Liver (tissue), 9 donors: ENCODE measurements around the gene MRPL37. TPM values are rescaled to one million over a fixed set of nuclear protein-coding genes. Genes with fewer than 3 reads are reported as not detected.

Experiments
- DNase-seq: peaks from one replicate; pipeline ENCODE4 v3.0.0-alpha.2; 2017; ENCODE audit warnings: low spot score
- H3K27ac ChIP-seq, 2 donors: one replicate each; pipeline ENCODE4 v1.7.0; 2013; ENCODE audit warnings: inconsistent platforms in 2 of 2, low read length in 2 of 2, control low read depth in 1 of 2, low read depth in 1 of 2, mild to moderate bottlenecking in 1 of 2
- H3K27me3 ChIP-seq, 4 donors: one replicate each; pipeline versions ENCODE4 v1.6.1 to v1.7.0; 2013; ENCODE audit warnings: low read length in 3 of 4, inconsistent platforms in 1 of 4, mild to moderate bottlenecking in 1 of 4, moderate library complexity in 1 of 4; ENCODE audit not compliant: control insufficient read depth in 4 of 4, insufficient read depth in 4 of 4
- H3K36me3 ChIP-seq, 4 donors: one replicate each; pipeline versions ENCODE4 v1.6.1 to v1.7.0; 2013; ENCODE audit warnings: low read length in 3 of 4, mild to moderate bottlenecking in 3 of 4, low read depth in 1 of 4, moderate library complexity in 1 of 4; ENCODE audit not compliant: control insufficient read depth in 4 of 4, insufficient read depth in 3 of 4
- H3K4me1 ChIP-seq, 4 donors: one replicate each; pipeline versions ENCODE4 v1.6.1 to v1.7.0; 2013; ENCODE audit warnings: low read length in 3 of 4, mild to moderate bottlenecking in 3 of 4, moderate library complexity in 1 of 4; ENCODE audit not compliant: control insufficient read depth in 4 of 4, insufficient read depth in 4 of 4
- H3K4me3 ChIP-seq, 3 donors: one replicate each; pipeline versions ENCODE4 v1.6.1 to v1.7.0; 2013; ENCODE audit warnings: low read length in 3 of 3, control low read depth in 1 of 3, low read depth in 1 of 3, mild to moderate bottlenecking in 1 of 3
- H3K9ac ChIP-seq, 2 donors: one replicate each; pipeline ENCODE4 v1.7.0; 2013; ENCODE audit warnings: low read length in 2 of 2, mild to moderate bottlenecking in 2 of 2, moderate library complexity in 2 of 2, control low read depth in 1 of 2, low read depth in 1 of 2
- H3K9me3 ChIP-seq, 4 donors: one replicate each; pipeline versions ENCODE4 v1.6.1 to v1.7.0; 2013; ENCODE audit warnings: low read length in 3 of 4; ENCODE audit not compliant: control insufficient read depth in 4 of 4
- EGR1 ChIP-seq, 2 donors: IDR thresholded peaks; 2 replicates each; pipeline ENCODE4 v1.6.1; 2016 to 2018; ENCODE audit warnings: antibody characterized with exemption in 2 of 2, low read depth in 2 of 2
- FOXA1 ChIP-seq: IDR thresholded peaks from 2 replicates; pipeline ENCODE4 v1.6.1; 2016; ENCODE audit warnings: antibody characterized with exemption
- FOXA2 ChIP-seq: IDR thresholded peaks from 2 replicates; pipeline ENCODE4 v1.6.1; 2016; ENCODE audit warnings: antibody characterized with exemption
- GABPA ChIP-seq, 2 donors: IDR thresholded peaks in 1 of 2; conservative IDR thresholded peaks in 1 of 2; 2 replicates each; pipeline ENCODE4 v1.6.1; 2016; ENCODE audit warnings: antibody characterized with exemption in 2 of 2, mild to moderate bottlenecking in 1 of 2, moderate library complexity in 1 of 2
- HNF4A ChIP-seq, 2 donors: conservative IDR thresholded peaks; 2 replicates each; pipeline ENCODE4 v1.6.1; 2016; ENCODE audit warnings: antibody characterized with exemption in 2 of 2, mild to moderate bottlenecking in 2 of 2
- HNF4G ChIP-seq: IDR thresholded peaks from 2 replicates; pipeline ENCODE4 v1.6.1; 2016; ENCODE audit warnings: antibody characterized with exemption
- JUND ChIP-seq, 2 donors: IDR thresholded peaks; 2 replicates each; pipeline ENCODE4 v1.6.1; 2016; ENCODE audit warnings: antibody characterized with exemption in 2 of 2
- RAD21 ChIP-seq, 2 donors: IDR thresholded peaks; 2 replicates each; pipeline ENCODE4 v1.6.1; 2016; ENCODE audit warnings: antibody characterized with exemption in 2 of 2, mild to moderate bottlenecking in 2 of 2
- RXRA ChIP-seq, 2 donors: IDR thresholded peaks; 2 replicates each; pipeline ENCODE4 v1.6.1; 2017 to 2018; ENCODE audit warnings: antibody characterized with exemption in 2 of 2, mild to moderate bottlenecking in 1 of 2
- SP1 ChIP-seq: IDR thresholded peaks from 2 replicates; pipeline ENCODE4 v1.6.1; 2018; ENCODE audit warnings: antibody characterized with exemption, mild to moderate bottlenecking
- TAF1 ChIP-seq: conservative IDR thresholded peaks from 2 replicates; pipeline ENCODE4 v1.6.1; 2016; ENCODE audit warnings: antibody characterized with exemption, mild to moderate bottlenecking
- YY1 ChIP-seq: IDR thresholded peaks from 2 replicates; pipeline ENCODE4 v1.6.1; 2016; ENCODE audit warnings: antibody characterized with exemption, mild to moderate bottlenecking
- WGBS: extraction: QIAGEN DNeasy Blood & Tissue Kit; methylation state at CpG from one replicate; pipeline ENCODE4 v1.1.7; 2013; 5-methylcytosine and 5-hydroxymethylcytosine counted together
- polyA plus RNA-seq, 2 donors: library from polyadenylated mRNA; stranded (reverse) in 1 of 2; unstranded in 1 of 2; fragments of 200-250 nt in 1 of 2; fragments of >200 nt in 1 of 2; fragmentation: Nextera tagmentation in 1 of 2; extraction: Ambion mirVana in 1 of 2; gene quantifications; one replicate each; pipeline versions ENCODE4 v1.2.1 to v1.2.3, GENCODE V29; 2013 to 2015
- total RNA-seq, 2 donors: library from RNA; depleted of rRNA; stranded (reverse); fragments of >200 nt; gene quantifications; one replicate each; pipeline ENCODE4 v1.2.3, GENCODE V29; 2014
- TF ChIP-seq, protein P1 (sequence below): IDR thresholded peaks from 2 replicates; pipeline ENCODE4 v1.6.1; 2016; ENCODE audit warnings: antibody characterized with exemption
- TF ChIP-seq, protein P2 (sequence below): IDR thresholded peaks from 2 replicates; pipeline ENCODE4 v1.6.1; 2016; ENCODE audit warnings: antibody characterized with exemption, mild to moderate bottlenecking
- TF ChIP-seq, protein P3 (sequence below): IDR thresholded peaks from 2 replicates; pipeline ENCODE4 v1.6.1; 2016; ENCODE audit warnings: antibody characterized with exemption
- TF ChIP-seq, protein P4 (sequence below): IDR thresholded peaks from 2 replicates; pipeline ENCODE4 v1.6.1; 2016; ENCODE audit warnings: antibody characterized with exemption
- donor health status: healthy.
- donor health status: healthy.
- donor health status: healthy.
- donor health status: healthy.
- donor health status: healthy.

The MRPL37 gene
- total and polyA plus RNA-seq, 4 donors, result 34.7 to 114 (median 69.2) TPM

DNA sequence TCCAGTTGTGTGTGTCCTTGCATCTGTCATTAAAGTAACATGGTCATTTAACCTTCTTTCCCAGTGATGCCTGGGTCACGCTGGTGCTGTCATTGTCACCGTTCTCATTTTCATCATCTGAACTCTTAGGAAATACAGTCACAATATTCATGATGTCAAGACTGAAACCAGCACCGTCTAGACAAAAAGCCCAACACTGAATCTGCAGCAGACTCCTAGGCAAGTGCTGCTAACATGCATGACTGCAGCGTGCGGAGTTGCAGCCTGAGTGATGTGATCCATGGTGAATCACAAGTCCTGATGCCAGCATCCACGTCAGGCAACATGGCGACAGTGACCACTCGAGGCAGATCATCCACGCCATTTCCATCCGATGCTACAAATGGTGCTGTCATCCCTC, 37.6 kb downstream of the MRPL37 start:
- no peak for DNase-seq
- H3K4me1 ChIP-seq, result no peaks in the 10 kb centered on the region
- no peak overlapping the region for H3K9ac ChIP-seq
- TF ChIP-seq, protein P1, sequence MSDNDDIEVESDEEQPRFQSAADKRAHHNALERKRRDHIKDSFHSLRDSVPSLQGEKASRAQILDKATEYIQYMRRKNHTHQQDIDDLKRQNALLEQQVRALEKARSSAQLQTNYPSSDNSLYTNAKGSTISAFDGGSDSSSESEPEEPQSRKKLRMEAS, result no peak
- no peak for TF ChIP-seq RAD21 (IDR thresholded peaks at IDR 0.05)
- TF ChIP-seq FOXA2, result no peak
- no peak for TF ChIP-seq GABPA (IDR thresholded peaks at IDR 0.05 in 1 of 2, conservative IDR thresholded peaks at IDR 0.05 in 1 of 2)
- peaks cover 9 to 37% (median 22%) of the 10 kb centered on the region in 4 donors for H3K36me3 ChIP-seq
- no peak overlapping the region for H3K4me3 ChIP-seq
- H3K27me3 ChIP-seq, result no peaks in the 10 kb centered on the region
- H3K9me3 ChIP-seq, result no peaks in the 10 kb centered on the region
- H3K27ac ChIP-seq, result no peak overlapping the region
- 95% methylated on average over 10 of the region's 10 CpGs for WGBS

DNA sequence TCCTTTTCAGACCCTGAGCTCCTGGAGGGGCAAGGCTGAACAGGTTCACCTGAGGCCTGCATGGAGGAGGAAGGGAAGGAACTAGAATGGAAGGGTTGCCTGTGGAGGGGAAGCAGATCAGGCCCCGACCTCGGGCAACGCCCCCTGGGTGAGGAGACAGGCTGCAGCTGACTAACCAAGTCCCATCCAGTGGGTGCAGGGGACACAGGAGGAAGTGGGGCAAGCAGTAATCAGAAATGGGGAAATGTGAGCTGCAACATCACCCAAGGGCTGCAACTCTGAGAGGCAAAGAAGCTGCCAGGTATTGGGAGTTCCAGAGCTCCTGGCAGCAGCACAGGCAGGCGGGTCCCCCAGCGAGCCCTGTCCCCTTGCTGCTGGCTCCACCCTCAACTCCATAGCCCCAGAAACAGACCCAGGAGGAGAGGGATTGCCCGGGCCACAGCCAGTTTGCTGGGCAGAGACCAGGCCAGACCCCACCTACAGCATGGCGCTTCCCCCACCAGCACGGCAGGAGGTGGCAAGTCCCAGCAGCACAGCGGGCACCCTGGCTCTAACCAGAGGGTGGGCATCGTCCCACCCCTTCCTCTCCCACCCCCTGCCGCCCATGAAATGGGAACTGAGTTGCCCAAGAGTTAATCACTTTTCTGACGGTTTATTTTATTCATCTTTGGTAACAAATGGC, 38.5 kb downstream of the MRPL37 start:
- no peaks in the 10 kb centered on the region for H3K4me1 ChIP-seq
- DNase-seq, result no peak
- H3K27me3 ChIP-seq, result no peaks in the 10 kb centered on the region
- H3K9ac ChIP-seq, result no peak overlapping the region
- H3K4me3 ChIP-seq, result no peak overlapping the region
- 84% methylated on average over 12 of the region's 12 CpGs for WGBS
- TF ChIP-seq RAD21 (IDR thresholded peaks at IDR 0.05), result no peak
- TF ChIP-seq, protein P2, sequence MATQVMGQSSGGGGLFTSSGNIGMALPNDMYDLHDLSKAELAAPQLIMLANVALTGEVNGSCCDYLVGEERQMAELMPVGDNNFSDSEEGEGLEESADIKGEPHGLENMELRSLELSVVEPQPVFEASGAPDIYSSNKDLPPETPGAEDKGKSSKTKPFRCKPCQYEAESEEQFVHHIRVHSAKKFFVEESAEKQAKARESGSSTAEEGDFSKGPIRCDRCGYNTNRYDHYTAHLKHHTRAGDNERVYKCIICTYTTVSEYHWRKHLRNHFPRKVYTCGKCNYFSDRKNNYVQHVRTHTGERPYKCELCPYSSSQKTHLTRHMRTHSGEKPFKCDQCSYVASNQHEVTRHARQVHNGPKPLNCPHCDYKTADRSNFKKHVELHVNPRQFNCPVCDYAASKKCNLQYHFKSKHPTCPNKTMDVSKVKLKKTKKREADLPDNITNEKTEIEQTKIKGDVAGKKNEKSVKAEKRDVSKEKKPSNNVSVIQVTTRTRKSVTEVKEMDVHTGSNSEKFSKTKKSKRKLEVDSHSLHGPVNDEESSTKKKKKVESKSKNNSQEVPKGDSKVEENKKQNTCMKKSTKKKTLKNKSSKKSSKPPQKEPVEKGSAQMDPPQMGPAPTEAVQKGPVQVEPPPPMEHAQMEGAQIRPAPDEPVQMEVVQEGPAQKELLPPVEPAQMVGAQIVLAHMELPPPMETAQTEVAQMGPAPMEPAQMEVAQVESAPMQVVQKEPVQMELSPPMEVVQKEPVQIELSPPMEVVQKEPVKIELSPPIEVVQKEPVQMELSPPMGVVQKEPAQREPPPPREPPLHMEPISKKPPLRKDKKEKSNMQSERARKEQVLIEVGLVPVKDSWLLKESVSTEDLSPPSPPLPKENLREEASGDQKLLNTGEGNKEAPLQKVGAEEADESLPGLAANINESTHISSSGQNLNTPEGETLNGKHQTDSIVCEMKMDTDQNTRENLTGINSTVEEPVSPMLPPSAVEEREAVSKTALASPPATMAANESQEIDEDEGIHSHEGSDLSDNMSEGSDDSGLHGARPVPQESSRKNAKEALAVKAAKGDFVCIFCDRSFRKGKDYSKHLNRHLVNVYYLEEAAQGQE, result no peak
- no peak for TF ChIP-seq YY1
- TF ChIP-seq TAF1, result no peak
- TF ChIP-seq, protein P1, result no peak
- TF ChIP-seq EGR1 (IDR thresholded peaks at IDR 0.05; ENCODE audit: low read depth in 2 of 2), result no peak
- TF ChIP-seq HNF4A (conservative IDR thresholded peaks at IDR 0.05), result no peak
- TF ChIP-seq, protein P3, sequence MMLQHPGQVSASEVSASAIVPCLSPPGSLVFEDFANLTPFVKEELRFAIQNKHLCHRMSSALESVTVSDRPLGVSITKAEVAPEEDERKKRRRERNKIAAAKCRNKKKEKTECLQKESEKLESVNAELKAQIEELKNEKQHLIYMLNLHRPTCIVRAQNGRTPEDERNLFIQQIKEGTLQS, result no peak
- no peak for TF ChIP-seq HNF4G
- H3K36me3 ChIP-seq, result peaks cover 9 to 42% (median 23%) of the 10 kb centered on the region in 4 donors
- no peak overlapping the region for H3K27ac ChIP-seq
- H3K9me3 ChIP-seq, result no peaks in the 10 kb centered on the region

DNA sequence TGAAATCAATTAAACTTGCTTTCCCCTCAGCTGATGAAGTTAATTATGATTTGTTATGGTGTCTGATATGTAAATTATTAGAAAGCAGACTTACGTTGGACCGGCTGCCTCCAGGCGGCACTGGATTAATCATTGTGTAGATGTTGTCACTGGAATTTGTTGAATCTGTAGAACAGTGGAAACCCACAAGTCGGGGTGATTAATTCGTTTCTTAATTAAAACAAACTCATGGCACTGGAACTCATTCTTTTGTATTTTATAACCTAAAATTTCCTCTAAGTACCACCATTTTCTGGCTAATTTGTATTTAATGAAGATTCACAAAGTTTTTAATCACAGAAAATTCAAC, 39.0 kb downstream of the MRPL37 start:
- peaks cover 9 to 45% (median 23%) of the 10 kb centered on the region in 4 donors for H3K36me3 ChIP-seq
- H3K27ac ChIP-seq, result no peak overlapping the region
- TF ChIP-seq HNF4A (conservative IDR thresholded peaks at IDR 0.05) (no peak), FOXA2 (no peak), JUND (IDR thresholded peaks at IDR 0.05) (no peak), GABPA (IDR thresholded peaks at IDR 0.05 in 1 of 2, conservative IDR thresholded peaks at IDR 0.05 in 1 of 2) (no peak), SP1 (no peak), FOXA1 (no peak), RXRA (IDR thresholded peaks at IDR 0.05) (no peak), EGR1 (IDR thresholded peaks at IDR 0.05; ENCODE audit: low read depth in 2 of 2) (no peak), RAD21 (IDR thresholded peaks at IDR 0.05) (no peak)
- TF ChIP-seq, protein P3, result no peak
- TF ChIP-seq, protein P2, result no peak
- TF ChIP-seq, protein P1, result no peak
- TF ChIP-seq, protein P4, sequence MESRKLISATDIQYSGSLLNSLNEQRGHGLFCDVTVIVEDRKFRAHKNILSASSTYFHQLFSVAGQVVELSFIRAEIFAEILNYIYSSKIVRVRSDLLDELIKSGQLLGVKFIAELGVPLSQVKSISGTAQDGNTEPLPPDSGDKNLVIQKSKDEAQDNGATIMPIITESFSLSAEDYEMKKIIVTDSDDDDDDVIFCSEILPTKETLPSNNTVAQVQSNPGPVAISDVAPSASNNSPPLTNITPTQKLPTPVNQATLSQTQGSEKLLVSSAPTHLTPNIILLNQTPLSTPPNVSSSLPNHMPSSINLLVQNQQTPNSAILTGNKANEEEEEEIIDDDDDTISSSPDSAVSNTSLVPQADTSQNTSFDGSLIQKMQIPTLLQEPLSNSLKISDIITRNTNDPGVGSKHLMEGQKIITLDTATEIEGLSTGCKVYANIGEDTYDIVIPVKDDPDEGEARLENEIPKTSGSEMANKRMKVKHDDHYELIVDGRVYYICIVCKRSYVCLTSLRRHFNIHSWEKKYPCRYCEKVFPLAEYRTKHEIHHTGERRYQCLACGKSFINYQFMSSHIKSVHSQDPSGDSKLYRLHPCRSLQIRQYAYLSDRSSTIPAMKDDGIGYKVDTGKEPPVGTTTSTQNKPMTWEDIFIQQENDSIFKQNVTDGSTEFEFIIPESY, result no peak
- no peaks in the 10 kb centered on the region for H3K27me3 ChIP-seq
- no peaks in the 10 kb centered on the region for H3K4me1 ChIP-seq
- H3K4me3 ChIP-seq, result no peak overlapping the region
- no peak overlapping the region for H3K9ac ChIP-seq
- WGBS, result 92% methylated on average over 5 of the region's 5 CpGs
- DNase-seq, result no peak
- no peaks in the 10 kb centered on the region for H3K9me3 ChIP-seq
